NCI-H2196 (cell line): ENCODE results near the gene FARP2.
"Not testable (repeated sequence)": the region's sequence is repeated elsewhere in the genome, so short reads cannot be mapped to it uniquely, and the experiment has no call there.

Source experiments
- DNase-seq: peaks from one replicate; lab custom pipeline; 2025; ENCODE audit not compliant: unreplicated experiment; lab: John Stamatoyannopoulos, UW

Gene FARP2

GRCh38 chr2:241525818-241526780 lies 170.0 kb downstream of the FARP2 start:
- not testable (repeated sequence) for DNase-seq

- DNase-seq, result no peak
These were observed 174.5 kb downstream of the FARP2 start for GRCh38 chr2:241530571-241530970.

- DNase-seq, result no peak
These were observed 175.2 kb downstream of the FARP2 start for GRCh38 chr2:241531161-241531722.

GRCh38 chr2:241532168-241532567 lies 176.1 kb downstream of the FARP2 start:
- DNase-seq, result no peak

GRCh38 chr2:241532733-241533601 lies 176.9 kb downstream of the FARP2 start:
- no peak for DNase-seq

- DNase-seq, result no peak
These were observed 178.2 kb downstream of the FARP2 start for GRCh38 chr2:241534293-241534692.

- no peak for DNase-seq
These were observed 178.8 kb downstream of the FARP2 start for GRCh38 chr2:241534701-241535375.

- DNase-seq, result no peak
These were observed 180.0 kb downstream of the FARP2 start for GRCh38 chr2:241535871-241536655.

GRCh38 chr2:241538838-241539615 lies 182.9 kb downstream of the FARP2 start:
- DNase-seq, result no peak

- no peak for DNase-seq
These were observed 183.7 kb downstream of the FARP2 start for GRCh38 chr2:241539616-241540374.

- no peak for DNase-seq
These were observed 184.3 kb downstream of the FARP2 start for GRCh38 chr2:241540401-241540770.

- DNase-seq, result peak; percentile 64
These were observed 184.9 kb downstream of the FARP2 start for GRCh38 chr2:241540771-241541561.

- DNase-seq, result no peak
These were observed 185.6 kb downstream of the FARP2 start for GRCh38 chr2:241541564-241542277.

- no peak for DNase-seq
These were observed 186.2 kb downstream of the FARP2 start for GRCh38 chr2:241542278-241542605.
